ENCODE measurements around the gene MYO10. TPM values are rescaled to one million over a fixed set of nuclear protein-coding genes. Genes with fewer than 3 reads are reported as not detected.

The MYO10 gene
- total RNA-seq, 4 donors from 2014 or later = 51.6 to 190 (median 72.9) TPM

- H3K27ac ChIP-seq = peak overlapping the region; percentile 77 to 92 (median 90)
- in situ Hi-C loops (cut with MboI; ENCODE audit: low pct_ligation_motif_present in 1 of 4, low pct_unique_long_range_greater_than_20kb in 1 of 4, low sequenced_read_pairs in 3 of 4) (loop anchor here (25.0 kb wide), 3 partner anchors 205 to 255 kb away; no protein-coding TSS in a partner anchor), intact Hi-C loops (cut with DNase I; ENCODE audit: low total_unique reads) (no loop called here)
These were observed 3.7 kb downstream of the MYO10 start for GRCh38 chr5:16932401-16932800.

DNA sequence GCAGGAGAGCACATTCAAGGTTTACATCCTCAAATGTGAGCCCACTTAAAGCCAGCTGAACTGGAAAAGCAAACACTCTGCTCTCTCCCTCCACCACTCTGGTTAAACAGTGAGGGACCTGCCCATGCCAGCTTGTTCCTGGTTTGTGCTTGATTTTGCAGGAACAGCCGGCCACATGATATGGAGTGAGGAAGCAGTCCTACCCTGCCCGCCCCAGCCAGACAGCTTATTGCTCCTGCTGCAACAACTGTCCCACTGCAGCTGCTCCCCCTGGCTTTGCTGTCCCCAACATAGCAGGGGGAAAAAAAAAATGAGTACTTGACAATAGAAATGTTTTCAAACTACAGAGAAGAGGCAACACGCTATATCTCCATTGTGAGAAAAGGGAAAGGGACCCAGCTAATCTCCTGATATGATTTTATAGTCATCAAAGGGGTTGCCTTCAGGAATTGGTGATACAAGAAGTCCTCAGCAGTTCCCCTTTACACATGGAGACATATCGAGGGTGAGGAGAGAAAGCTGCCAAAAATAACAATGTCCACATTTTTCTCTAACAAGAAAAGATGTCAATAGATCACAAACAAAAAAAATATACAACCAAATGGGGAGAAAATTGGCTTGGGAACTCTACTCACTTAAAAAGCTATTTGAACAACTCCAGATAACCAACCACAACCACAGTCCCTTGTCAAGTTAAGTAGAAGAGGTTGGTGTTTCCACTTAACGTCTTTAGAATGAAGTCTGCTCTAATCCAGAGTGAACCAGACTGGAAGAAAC is 4.6 kb downstream of the MYO10 start:
- H3K27me3 ChIP-seq = peaks cover 47% of the 10 kb centered on the region
- no peaks in the 10 kb centered on the region for H3K36me3 ChIP-seq
- 48 to 56% methylated on average over 1 to 5 of the region's 5 CpGs for WGBS, 2 donors (ENCODE audit: low coverage in 1 of 2)
- DNase-seq = peak; percentile 83
- H3K4me1 ChIP-seq = peaks cover 0 to 53% (median 33%) of the 10 kb centered on the region in 4 donors
- in situ Hi-C loops (cut with MboI; ENCODE audit: low pct_ligation_motif_present in 1 of 4, low pct_unique_long_range_greater_than_20kb in 1 of 4, low sequenced_read_pairs in 3 of 4) = loop anchor here (25.0 kb wide), 3 partner anchors 206 to 256 kb away; no protein-coding TSS in a partner anchor
- H3K9me3 ChIP-seq = no peaks in the 10 kb centered on the region
- peak overlapping the region; percentile 77 to 92 (median 90) for H3K27ac ChIP-seq
- no peak overlapping the region for H3K4me3 ChIP-seq
- TF ChIP-seq, protein P1, sequence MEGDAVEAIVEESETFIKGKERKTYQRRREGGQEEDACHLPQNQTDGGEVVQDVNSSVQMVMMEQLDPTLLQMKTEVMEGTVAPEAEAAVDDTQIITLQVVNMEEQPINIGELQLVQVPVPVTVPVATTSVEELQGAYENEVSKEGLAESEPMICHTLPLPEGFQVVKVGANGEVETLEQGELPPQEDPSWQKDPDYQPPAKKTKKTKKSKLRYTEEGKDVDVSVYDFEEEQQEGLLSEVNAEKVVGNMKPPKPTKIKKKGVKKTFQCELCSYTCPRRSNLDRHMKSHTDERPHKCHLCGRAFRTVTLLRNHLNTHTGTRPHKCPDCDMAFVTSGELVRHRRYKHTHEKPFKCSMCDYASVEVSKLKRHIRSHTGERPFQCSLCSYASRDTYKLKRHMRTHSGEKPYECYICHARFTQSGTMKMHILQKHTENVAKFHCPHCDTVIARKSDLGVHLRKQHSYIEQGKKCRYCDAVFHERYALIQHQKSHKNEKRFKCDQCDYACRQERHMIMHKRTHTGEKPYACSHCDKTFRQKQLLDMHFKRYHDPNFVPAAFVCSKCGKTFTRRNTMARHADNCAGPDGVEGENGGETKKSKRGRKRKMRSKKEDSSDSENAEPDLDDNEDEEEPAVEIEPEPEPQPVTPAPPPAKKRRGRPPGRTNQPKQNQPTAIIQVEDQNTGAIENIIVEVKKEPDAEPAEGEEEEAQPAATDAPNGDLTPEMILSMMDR (IDR thresholded peaks at IDR 0.05) = peak in 1 of 5 experiments; percentile 52
- TF ChIP-seq POLR2AphosphoS5 (IDR thresholded peaks at IDR 0.05) = peak; percentile 33 to 74 (median 39)
- peak; percentile 49 for TF ChIP-seq POLR2A (IDR thresholded peaks at IDR 0.05)
- no peak for TF ChIP-seq EP300 (IDR thresholded peaks at IDR 0.05; ENCODE audit: low read depth)
- intact Hi-C loops (cut with DNase I; ENCODE audit: low total_unique reads) = no loop called here

More at GRCh38 chr5:16932401-16932800, 3.7 kb downstream of the MYO10 start:
- TF ChIP-seq POLR2AphosphoS5 (IDR thresholded peaks at IDR 0.05) (peak in 1 of 3 donors; percentile 7), POLR2A (IDR thresholded peaks at IDR 0.05) (no peak), EP300 (IDR thresholded peaks at IDR 0.05; ENCODE audit: low read depth) (no peak)
- TF ChIP-seq, protein P1 (IDR thresholded peaks at IDR 0.05) = no peak
- no peaks in the 10 kb centered on the region for H3K36me3 ChIP-seq
- peaks cover 0 to 49% (median 36%) of the 10 kb centered on the region in 4 donors for H3K4me1 ChIP-seq
- H3K4me3 ChIP-seq = peak overlapping the region in 2 of 4 donors; percentile 77 to 78
- peaks cover 53% of the 10 kb centered on the region for H3K27me3 ChIP-seq
- H3K9me3 ChIP-seq = no peaks in the 10 kb centered on the region
- 38 to 39% methylated on average over 3 of the region's 3 CpGs for WGBS, 2 donors (ENCODE audit: low coverage in 1 of 2)
- peak; percentile 27 for DNase-seq

DNA sequence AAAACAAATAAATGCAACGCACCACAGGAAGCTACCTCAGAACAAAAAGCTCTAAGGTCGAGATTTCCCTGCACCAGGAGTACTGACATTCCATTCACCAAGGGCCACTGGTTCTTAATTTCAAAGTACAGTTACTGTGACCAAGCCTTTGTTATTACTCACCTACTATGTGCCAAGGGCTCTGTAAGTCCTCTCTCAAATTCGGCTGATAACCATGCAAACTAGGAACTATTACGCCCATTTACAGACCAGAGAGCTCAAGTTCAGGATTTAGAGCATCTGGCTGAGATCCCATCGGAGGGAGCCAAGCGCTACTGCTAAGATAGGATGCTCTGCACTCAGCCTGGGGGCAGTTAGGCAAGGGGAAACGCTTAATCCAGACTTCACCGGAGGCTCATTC is 5.6 kb downstream of the MYO10 start:
- H3K27ac ChIP-seq = peak overlapping the region; percentile 77 to 92 (median 90)
- intact Hi-C loops (cut with DNase I; ENCODE audit: low total_unique reads) = no loop called here
- peaks cover 0 to 56% (median 29%) of the 10 kb centered on the region in 4 donors for H3K4me1 ChIP-seq
- DNase-seq = no peak
- no peak overlapping the region for H3K4me3 ChIP-seq
- 67% methylated on average over 1 to 7 of the region's 8 CpGs for WGBS, 2 donors (ENCODE audit: low coverage in 1 of 2)
- H3K27me3 ChIP-seq = peaks cover 40% of the 10 kb centered on the region
- no peaks in the 10 kb centered on the region for H3K36me3 ChIP-seq
- TF ChIP-seq EP300 (IDR thresholded peaks at IDR 0.05; ENCODE audit: low read depth) = no peak
- TF ChIP-seq POLR2AphosphoS5 (IDR thresholded peaks at IDR 0.05) = no peak
- TF ChIP-seq POLR2A (IDR thresholded peaks at IDR 0.05) = no peak
- TF ChIP-seq, protein P1 (IDR thresholded peaks at IDR 0.05) = no peak
- in situ Hi-C loops (cut with MboI; ENCODE audit: low pct_ligation_motif_present in 1 of 4, low pct_unique_long_range_greater_than_20kb in 1 of 4, low sequenced_read_pairs in 3 of 4) = loop anchor here (25.0 kb wide), 3 partner anchors 207 to 257 kb away; no protein-coding TSS in a partner anchor
- no peaks in the 10 kb centered on the region for H3K9me3 ChIP-seq

- intact Hi-C loops (cut with DNase I; ENCODE audit: low total_unique reads) = no loop called here
- in situ Hi-C loops (cut with MboI; ENCODE audit: low pct_ligation_motif_present in 1 of 4, low pct_unique_long_range_greater_than_20kb in 1 of 4, low sequenced_read_pairs in 3 of 4) = loop anchor here (25.0 kb wide), 3 partner anchors 207 to 257 kb away; no protein-coding TSS in a partner anchor
- TF ChIP-seq POLR2A (IDR thresholded peaks at IDR 0.05) (no peak), POLR2AphosphoS5 (IDR thresholded peaks at IDR 0.05) (no peak), EP300 (IDR thresholded peaks at IDR 0.05; ENCODE audit: low read depth) (no peak)
- TF ChIP-seq, protein P1 (IDR thresholded peaks at IDR 0.05) = no peak
- Histone ChIP-seq H3K27me3 (peaks cover 33% of the 10 kb centered on the region), H3K36me3 (no peaks in the 10 kb centered on the region), H3K4me3 (no peak overlapping the region), H3K27ac (peak overlapping the region in 3 of 4 donors; percentile 89 to 92 (median 91)), H3K4me1 (peaks cover 0 to 53% (median 27%) of the 10 kb centered on the region in 4 donors), H3K9me3 (no peaks in the 10 kb centered on the region)
- 77 to 86% methylated on average over 3 of the region's 3 CpGs for WGBS, 2 donors (ENCODE audit: low coverage in 1 of 2)
- no peak for DNase-seq
These were observed 6.3 kb downstream of the MYO10 start for GRCh38 chr5:16929831-16930230.
